Measurements from ENCODE around the gene KLHDC2.
"Not testable (repeated sequence)": the region's sequence is repeated elsewhere in the genome, so short reads cannot be mapped to it uniquely, and the experiment has no call there.

KLHDC2 gene

DNA sequence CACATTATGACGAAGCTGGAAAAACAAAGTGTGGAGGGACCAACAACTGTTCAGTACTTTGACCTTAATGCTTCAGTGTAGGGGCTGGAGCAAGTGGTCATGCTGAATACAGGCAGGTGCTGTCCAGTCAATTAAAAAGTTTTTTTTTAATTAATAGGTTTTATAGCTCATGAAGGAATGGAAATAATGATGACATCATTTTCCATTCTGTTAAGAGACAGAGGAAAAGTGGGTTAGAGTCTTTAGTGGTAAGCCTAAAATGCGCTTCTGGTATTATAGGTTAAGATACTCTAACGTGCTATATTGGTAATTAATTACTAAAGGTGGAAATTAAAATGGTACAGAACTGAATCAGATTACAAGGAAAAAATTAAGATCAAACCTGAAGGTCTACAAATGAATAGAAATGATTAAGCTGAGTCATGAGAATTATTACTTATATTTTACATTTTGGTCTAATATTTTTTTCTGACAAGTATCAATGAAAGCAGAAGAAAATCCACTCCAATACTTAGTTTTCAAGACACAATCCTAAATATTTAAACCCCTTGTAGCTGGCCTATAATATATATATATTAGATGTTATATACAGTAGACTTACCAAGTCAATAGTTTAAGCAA lies 15.6 kb downstream of the KLHDC2 start:
- DNase-seq = no peak

DNA sequence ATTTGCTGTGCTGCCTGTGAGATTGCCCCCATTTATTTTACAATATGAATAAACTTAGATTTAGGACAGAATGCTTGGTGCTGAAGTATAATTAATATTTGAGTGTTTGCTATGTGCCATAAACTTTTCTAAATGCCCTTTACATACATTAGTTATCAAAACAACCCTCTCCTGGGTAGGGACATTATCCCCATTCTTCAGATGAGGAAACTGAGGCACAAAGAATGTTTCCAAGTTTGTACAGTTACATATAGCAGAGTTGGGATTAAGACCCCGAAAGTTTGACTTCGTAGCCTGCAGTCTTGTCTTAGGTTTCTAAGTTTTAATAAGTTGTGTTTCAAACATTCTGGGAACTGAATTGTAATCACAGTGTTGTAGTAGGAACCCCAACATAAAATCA lies 18.4 kb downstream of the KLHDC2 start:
- no peak for DNase-seq

DNA sequence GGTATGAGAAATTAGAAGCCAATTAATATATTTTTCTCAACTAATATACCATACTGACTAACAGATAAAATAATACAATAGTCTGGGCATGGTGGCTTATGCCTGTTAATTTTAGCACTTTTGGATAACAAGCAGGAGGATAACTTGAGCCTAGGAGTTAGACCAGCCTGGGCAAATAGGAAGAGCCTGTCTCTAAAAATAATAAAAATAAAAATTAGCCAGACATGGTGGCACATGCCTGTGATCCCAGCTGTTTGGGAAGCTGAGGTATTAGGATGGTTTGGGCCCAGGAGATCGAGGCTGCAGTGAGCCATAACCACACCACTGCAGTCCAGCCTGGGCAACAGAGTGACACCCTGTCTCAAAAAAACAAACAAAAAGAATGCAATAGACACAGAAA lies 24.7 kb downstream of the KLHDC2 start:
- DNase-seq = no peak

DNA sequence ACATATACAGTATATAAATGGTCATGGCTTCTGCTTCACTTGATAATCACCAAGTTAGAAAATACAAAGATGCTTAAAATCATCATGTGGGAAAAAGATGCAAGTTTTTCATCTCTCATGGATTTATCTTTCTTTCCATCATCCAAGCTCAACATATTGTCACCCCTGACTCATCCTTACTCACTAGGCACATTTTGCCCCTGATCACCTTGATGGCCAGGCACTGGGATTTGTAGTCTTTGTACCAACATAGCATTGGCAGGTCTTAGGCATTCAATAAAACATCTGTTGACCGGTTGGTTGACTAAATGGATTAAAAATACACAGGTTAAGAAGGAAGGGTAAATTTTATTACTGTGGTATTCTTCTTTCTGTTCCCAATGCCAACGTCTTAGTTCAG lies 28.1 kb downstream of the KLHDC2 start:
- DNase-seq = no peak

DNA sequence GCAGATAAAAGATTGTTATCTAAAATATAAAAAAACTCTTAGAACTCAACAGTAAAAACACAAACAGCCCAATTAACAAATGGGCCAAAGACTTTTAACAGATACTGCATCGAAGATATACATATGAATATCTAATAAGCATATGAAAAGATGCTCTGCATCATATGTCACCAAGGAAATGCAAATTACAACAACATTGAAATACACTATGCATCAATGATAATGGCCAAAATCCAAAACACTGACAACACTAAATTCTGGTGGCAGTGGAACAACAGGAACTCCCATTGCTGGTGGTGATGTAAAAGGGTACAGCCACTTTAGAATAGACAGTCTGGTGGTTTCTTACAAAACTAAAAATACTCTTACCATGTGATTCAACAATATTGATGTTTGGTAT lies 40.8 kb downstream of the KLHDC2 start:
- no peak for DNase-seq

DNA sequence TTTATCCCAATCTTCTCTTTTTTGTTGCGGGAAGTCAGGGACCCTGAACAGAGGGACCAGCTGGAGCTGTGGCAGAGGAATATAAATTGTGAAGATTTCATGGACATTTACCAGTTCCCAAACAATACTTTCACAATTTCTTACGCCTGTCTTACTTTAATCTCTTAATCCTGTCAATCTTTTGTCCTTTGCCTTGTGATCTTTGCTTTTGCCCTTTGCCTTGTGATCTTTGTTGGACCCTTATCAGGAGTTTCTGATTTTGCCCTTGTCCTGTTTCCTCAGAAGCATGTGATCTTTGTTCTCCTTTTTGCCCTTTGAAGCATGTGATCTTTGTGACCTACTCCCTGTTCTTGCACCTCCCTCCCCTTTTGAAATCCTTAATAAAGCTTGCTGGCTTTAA lies 48.2 kb downstream of the KLHDC2 start:
- DNase-seq = not testable (repeated sequence)

DNA sequence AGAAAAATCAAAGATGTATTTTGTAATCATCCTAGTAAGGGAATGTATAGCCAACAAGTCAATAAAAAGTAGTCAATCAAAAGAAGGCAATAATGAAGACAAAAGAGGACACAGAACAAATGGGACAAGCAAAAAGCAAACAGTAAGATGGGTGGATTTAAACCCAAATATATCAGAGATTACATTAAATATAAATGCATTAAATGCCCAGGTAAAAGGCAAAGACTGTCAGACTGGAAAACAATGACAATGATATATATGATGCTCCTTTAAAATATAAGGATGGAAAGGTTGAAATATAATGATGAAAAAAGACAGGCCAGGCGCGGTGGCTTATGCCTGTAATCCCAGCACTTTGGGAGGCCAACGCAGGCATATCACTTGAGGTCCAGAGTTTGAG lies 48.9 kb downstream of the KLHDC2 start:
- no peak for DNase-seq

DNA sequence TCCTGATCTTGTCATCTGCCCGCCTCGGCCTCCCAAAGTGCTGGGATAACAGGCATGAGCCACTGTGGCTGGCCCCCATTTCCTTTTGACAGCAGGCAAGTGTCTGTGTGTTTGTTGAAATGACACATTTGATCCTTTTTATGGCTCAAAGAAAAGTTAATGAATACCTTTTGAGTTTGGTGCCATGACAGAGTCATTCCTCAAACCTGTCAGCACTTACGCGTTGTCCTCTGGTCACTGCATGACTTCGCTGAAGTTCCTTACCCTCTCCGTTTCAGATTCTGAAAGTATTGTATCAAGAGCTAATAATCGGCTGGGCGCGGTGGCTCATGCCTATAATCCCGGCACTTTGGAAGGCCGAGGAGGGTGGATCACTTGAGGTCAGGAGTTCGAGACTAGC lies 52.2 kb downstream of the KLHDC2 start:
- DNase-seq = no peak

DNA sequence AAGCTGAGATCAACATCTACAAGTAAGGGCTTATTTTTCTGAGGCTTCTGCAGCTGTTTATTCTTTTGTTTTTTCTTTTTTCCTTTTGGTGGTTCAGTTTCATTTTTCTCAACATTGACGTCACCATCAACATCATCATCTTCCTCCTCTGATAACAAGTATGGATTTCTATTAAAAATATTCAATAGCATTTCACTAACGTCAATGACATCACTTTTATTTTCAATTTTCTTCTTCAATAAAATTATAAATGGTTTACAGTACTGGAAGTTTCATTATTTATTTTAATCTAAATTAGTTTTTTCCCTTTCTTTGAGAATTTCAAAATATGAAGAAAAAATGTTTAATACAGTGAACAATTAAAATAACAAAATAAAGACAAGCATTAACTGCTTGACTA lies 60.7 kb downstream of the KLHDC2 start:
- DNase-seq = no peak

Measured in NCI-H1417 treated with DMSO at 0.1 percent for 48 hours (cell line).